ENCODE measurements around the gene CFDP1.

Gene CFDP1

GRCh38 chr16:75263291-75263962, 169.9 kb downstream of the CFDP1 start:
- no peak for DNase-seq

GRCh38 chr16:75262800-75263127, 170.5 kb downstream of the CFDP1 start:
- DNase-seq, result no peak

GRCh38 chr16:75262104-75262799, 171.1 kb downstream of the CFDP1 start:
- no peak for DNase-seq

GRCh38 chr16:75261590-75262078, 171.7 kb downstream of the CFDP1 start:
- no peak for DNase-seq

GRCh38 chr16:75260851-75261589, 172.3 kb downstream of the CFDP1 start:
- DNase-seq, result no peak

- no peak for DNase-seq
Observed at GRCh38 chr16:75258807-75259141, 174.5 kb downstream of the CFDP1 start.

GRCh38 chr16:75257886-75258806, 175.2 kb downstream of the CFDP1 start:
- DNase-seq, result no peak

GRCh38 chr16:75256696-75257343, 176.5 kb downstream of the CFDP1 start:
- DNase-seq, result no peak

- no peak for DNase-seq
Observed at GRCh38 chr16:75256059-75256571, 177.2 kb downstream of the CFDP1 start.

GRCh38 chr16:75254359-75254837, 178.9 kb downstream of the CFDP1 start:
- DNase-seq, result no peak

GRCh38 chr16:75252946-75253911, 180.1 kb downstream of the CFDP1 start:
- no peak for DNase-seq

- DNase-seq, result no peak
Observed at GRCh38 chr16:75252049-75252864, 181.0 kb downstream of the CFDP1 start.

GRCh38 chr16:75251280-75252048, 181.8 kb downstream of the CFDP1 start, which contains the start of gene BCAR1:
Gene BCAR1 (minus strand): TSS chr16:75251624. CDS start chr16:75251482, 142 bp downstream.
- no peak for DNase-seq

GRCh38 chr16:75250809-75251279, 182.5 kb downstream of the CFDP1 start:
- DNase-seq, result no peak

- DNase-seq, result no peak
Observed at GRCh38 chr16:75250089-75250808, 183.1 kb downstream of the CFDP1 start.

GRCh38 chr16:75249441-75249840, 183.9 kb downstream of the CFDP1 start:
- DNase-seq, result no peak

- DNase-seq, result no peak
Observed at GRCh38 chr16:75248536-75249380, 184.5 kb downstream of the CFDP1 start.
